GM23338 (cell line): ENCODE data around the gene DIAPH1. TPM values are rescaled to one million over a fixed set of nuclear protein-coding genes. Genes with fewer than 3 reads are reported as not detected.

ENCODE experiments used
- ATAC-seq: fragments of 200-7000 bp; cut with Tn5 transposase; 3 replicates; pipeline ENCODE4 v1.9.1; 2020
- DNase-seq: peaks from one replicate; pipeline ENCODE4 v3.0.0-alpha.2; 2015; ENCODE audit warnings: low spot score
- H2AFZ ChIP-seq: fragments of 200-600 bp; sonication (generic); 2 replicates; pipeline ENCODE4 v1.8.0; 2016; ENCODE audit warnings: antibody characterized with exemption, mild to moderate bottlenecking, moderate library complexity
- H3F3A ChIP-seq: fragments of 200-600 bp; sonication (generic); replicated peaks from 2 replicates; pipeline ENCODE4 v1.8.0; 2017; ENCODE audit warnings: antibody characterized with exemption, mixed run types, low read depth
- H3K27ac ChIP-seq: fragments of 200-600 bp; sonication (generic); 2 replicates; pipeline ENCODE4 v1.6.1; 2016; ENCODE audit warnings: low read depth
- H3K27me3 ChIP-seq: fragments of 200-600 bp; sonication (generic); 2 replicates; pipeline ENCODE4 v1.8.0; 2016; ENCODE audit warnings: mild to moderate bottlenecking, mixed run types, moderate library complexity; ENCODE audit not compliant: insufficient read depth
- H3K36me3 ChIP-seq: fragments of 200-600 bp; sonication (generic); 2 replicates; pipeline ENCODE4 v1.8.0; 2016; ENCODE audit warnings: mild to moderate bottlenecking; ENCODE audit not compliant: insufficient read depth
- H3K4me1 ChIP-seq: fragments of 200-600 bp; sonication (generic); 2 replicates; pipeline ENCODE4 v1.8.0; 2016; ENCODE audit warnings: mild to moderate bottlenecking, moderate library complexity; ENCODE audit not compliant: insufficient read depth
- H3K4me2 ChIP-seq: fragments of 200-600 bp; sonication (generic); 2 replicates; pipeline ENCODE4 v1.7.1; 2017; ENCODE audit warnings: mixed run types
- H3K4me3 ChIP-seq: fragments of 200-600 bp; sonication (generic); 2 replicates; pipeline ENCODE4 v1.6.1; 2016; ENCODE audit warnings: mixed run types
- H3K79me2 ChIP-seq: fragments of 200-600 bp; sonication (generic); replicated peaks from 2 replicates; pipeline ENCODE4 v1.8.0; 2017; ENCODE audit warnings: mild to moderate bottlenecking; ENCODE audit not compliant: insufficient read depth
- H3K9me2 ChIP-seq: fragments of 200-600 bp; sonication (generic); 2 replicates; pipeline ENCODE4 v1.8.0; 2017; ENCODE audit not compliant: insufficient read depth
- H4K20me1 ChIP-seq: fragments of 200-600 bp; sonication (generic); replicated peaks from 2 replicates; pipeline ENCODE4 v1.8.0; 2017; ENCODE audit warnings: mild to moderate bottlenecking; ENCODE audit not compliant: insufficient read depth
- H3K27ac Mint-ChIP-seq: 2 replicates; pipeline ENCODE4 v1.8.0; 2020; ENCODE audit warnings: inconsistent platforms, mild to moderate bottlenecking, moderate library complexity, mixed read lengths
- H3K27me3 Mint-ChIP-seq: 3 replicates; pipeline ENCODE4 v1.8.0; 2022; ENCODE audit warnings: low read depth, mild to moderate bottlenecking, moderate library complexity, mixed read lengths, inconsistent platforms; ENCODE audit not compliant: insufficient read depth, poor library complexity
- H3K36me3 Mint-ChIP-seq: 3 replicates; pipeline ENCODE4 v1.8.0; 2021; ENCODE audit warnings: low read depth, mild to moderate bottlenecking, inconsistent platforms, moderate library complexity, mixed read lengths
- H3K4me1 Mint-ChIP-seq: 3 replicates; pipeline ENCODE4 v1.8.0; 2020; ENCODE audit warnings: mild to moderate bottlenecking, inconsistent platforms, mixed read lengths
- H3K4me3 Mint-ChIP-seq: 3 replicates; pipeline ENCODE4 v1.8.0; 2021; ENCODE audit warnings: moderate library complexity, mild to moderate bottlenecking, inconsistent platforms, mixed read lengths
- H3K9me3 Mint-ChIP-seq: 3 replicates; pipeline ENCODE4 v1.8.0; 2020; ENCODE audit warnings: moderate library complexity, mild to moderate bottlenecking, inconsistent platforms, mixed read lengths
- EZH2phosphoT487 ChIP-seq: fragments of 200-600 bp; sonication (generic); IDR thresholded peaks from one replicate; pipeline ENCODE4 v1.8.1; 2018; ENCODE audit warnings: antibody characterized with exemption; ENCODE audit not compliant: unreplicated experiment
- JUNB ChIP-seq: IDR thresholded peaks from one replicate; pipeline ENCODE4 v1.6.1; 2016; ENCODE audit warnings: antibody characterized with exemption; ENCODE audit not compliant: unreplicated experiment
- NANOG ChIP-seq: IDR thresholded peaks from 2 replicates; pipeline ENCODE4 v1.6.1; 2016; ENCODE audit warnings: antibody characterized with exemption, borderline replicate concordance
- POLR2AphosphoS5 ChIP-seq: IDR thresholded peaks from 2 replicates; pipeline ENCODE4 v1.6.1; 2016; ENCODE audit warnings: antibody characterized with exemption, low read depth
- STAT1 ChIP-seq: IDR thresholded peaks from one replicate; pipeline ENCODE4 v1.6.1; 2016; ENCODE audit warnings: antibody characterized with exemption; ENCODE audit not compliant: unreplicated experiment
- ZNF114 ChIP-seq: fragments of 250-450 bp; sonication (Bioruptor Pico); IDR thresholded peaks from 2 replicates; pipeline ENCODE4 v1.5.0; 2020; ENCODE audit warnings: mild to moderate bottlenecking, moderate library complexity
- polyA plus RNA-seq: library from polyadenylated mRNA; unstranded; fragments of >200 nt; fragmentation: Nextera tagmentation; extraction: Ambion mirVana; gene quantifications from 2 replicates; pipeline ENCODE4 v1.2.1, GENCODE V29; 2016
- total RNA-seq: library from RNA; depleted of rRNA; stranded (reverse); fragments of >200 nt; shearing (Covaris generic); gene quantifications from 2 replicates; pipeline ENCODE4 v1.2.3, GENCODE V29; 2014
- TF ChIP-seq, protein P1 (sequence below), 2 experiments: fragments of 200-600 bp in 1 of 2; sonication (generic) in 1 of 2; conservative IDR thresholded peaks; 2 replicates each; pipeline versions ENCODE4 v1.5.1 to v1.6.1; 2016 to 2017; ENCODE audit warnings: antibody characterized with exemption in 2 of 2, low read depth in 2 of 2, mild to moderate bottlenecking in 2 of 2, moderate library complexity in 1 of 2
- TF ChIP-seq, protein P2 (sequence below): IDR thresholded peaks from 2 replicates; pipeline ENCODE4 v1.6.1; 2016; ENCODE audit warnings: antibody characterized with exemption
- TF ChIP-seq, protein P3 (sequence below): IDR thresholded peaks from one replicate; pipeline ENCODE4 v1.6.1; 2018; ENCODE audit warnings: antibody characterized with exemption; ENCODE audit not compliant: unreplicated experiment

Gene DIAPH1
- total and polyA plus RNA-seq, 2 experiments from 2014 or later = 42.9 to 104 TPM

DNA sequence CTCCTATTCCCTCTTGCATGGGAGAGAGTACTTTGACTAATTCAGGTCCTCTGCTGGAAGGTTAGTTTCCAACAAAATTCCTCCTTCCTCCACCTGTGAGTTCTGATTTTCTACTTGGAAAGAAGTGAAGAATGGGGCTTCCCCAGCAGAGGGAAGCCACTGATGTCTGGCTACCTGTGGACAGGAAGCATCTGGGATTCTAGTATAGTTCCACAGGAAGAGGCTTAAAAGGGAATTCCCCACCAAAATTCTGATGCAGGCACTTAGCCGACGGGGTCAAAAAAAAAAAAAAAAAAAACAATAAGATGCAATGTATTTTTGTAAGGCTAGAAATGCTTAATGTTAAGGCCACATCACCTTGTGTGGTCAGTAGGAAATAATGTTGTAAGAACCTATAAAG is 96.5 kb downstream of the DIAPH1 start:
- Histone ChIP-seq H3K79me2 (0 out of 2 replicates have a peak, but pooled peaks cover 6% of the 10 kb centered on the region), H3F3A (peaks cover 9% of the 10 kb centered on the region; the same call in 1 of the 2 replicates), H3K4me2 (no peak overlapping the region), H4K20me1 (peaks cover 4% of the 10 kb centered on the region), H2AFZ (no peak overlapping the region), H3K27me3 (no peaks in the 10 kb centered on the region), H3K27ac (no peak overlapping the region), H3K4me3 (no peak overlapping the region), H3K36me3 (peaks cover 25% of the 10 kb centered on the region), H3K4me1 (peaks cover 11% of the 10 kb centered on the region), H3K9me2 (no peaks in the 10 kb centered on the region)
- Mint-ChIP-seq H3K4me3 (no peak overlapping the region), H3K4me1 (peaks cover 22% of the 10 kb centered on the region), H3K27me3 (peaks cover 3% of the 10 kb centered on the region), H3K9me3 (no peaks in the 10 kb centered on the region), H3K27ac (no peak overlapping the region), H3K36me3 (peaks cover 76% of the 10 kb centered on the region)
- no peak for DNase-seq
- TF ChIP-seq ZNF114 (CRISPR knock-in tag) = no peak
- TF ChIP-seq, protein P1, sequence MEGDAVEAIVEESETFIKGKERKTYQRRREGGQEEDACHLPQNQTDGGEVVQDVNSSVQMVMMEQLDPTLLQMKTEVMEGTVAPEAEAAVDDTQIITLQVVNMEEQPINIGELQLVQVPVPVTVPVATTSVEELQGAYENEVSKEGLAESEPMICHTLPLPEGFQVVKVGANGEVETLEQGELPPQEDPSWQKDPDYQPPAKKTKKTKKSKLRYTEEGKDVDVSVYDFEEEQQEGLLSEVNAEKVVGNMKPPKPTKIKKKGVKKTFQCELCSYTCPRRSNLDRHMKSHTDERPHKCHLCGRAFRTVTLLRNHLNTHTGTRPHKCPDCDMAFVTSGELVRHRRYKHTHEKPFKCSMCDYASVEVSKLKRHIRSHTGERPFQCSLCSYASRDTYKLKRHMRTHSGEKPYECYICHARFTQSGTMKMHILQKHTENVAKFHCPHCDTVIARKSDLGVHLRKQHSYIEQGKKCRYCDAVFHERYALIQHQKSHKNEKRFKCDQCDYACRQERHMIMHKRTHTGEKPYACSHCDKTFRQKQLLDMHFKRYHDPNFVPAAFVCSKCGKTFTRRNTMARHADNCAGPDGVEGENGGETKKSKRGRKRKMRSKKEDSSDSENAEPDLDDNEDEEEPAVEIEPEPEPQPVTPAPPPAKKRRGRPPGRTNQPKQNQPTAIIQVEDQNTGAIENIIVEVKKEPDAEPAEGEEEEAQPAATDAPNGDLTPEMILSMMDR (conservative IDR thresholded peaks at IDR 0.05; ENCODE audit: low read depth in 2 of 2) = no peak
- no peak for TF ChIP-seq EZH2phosphoT487
- TF ChIP-seq, protein P2, sequence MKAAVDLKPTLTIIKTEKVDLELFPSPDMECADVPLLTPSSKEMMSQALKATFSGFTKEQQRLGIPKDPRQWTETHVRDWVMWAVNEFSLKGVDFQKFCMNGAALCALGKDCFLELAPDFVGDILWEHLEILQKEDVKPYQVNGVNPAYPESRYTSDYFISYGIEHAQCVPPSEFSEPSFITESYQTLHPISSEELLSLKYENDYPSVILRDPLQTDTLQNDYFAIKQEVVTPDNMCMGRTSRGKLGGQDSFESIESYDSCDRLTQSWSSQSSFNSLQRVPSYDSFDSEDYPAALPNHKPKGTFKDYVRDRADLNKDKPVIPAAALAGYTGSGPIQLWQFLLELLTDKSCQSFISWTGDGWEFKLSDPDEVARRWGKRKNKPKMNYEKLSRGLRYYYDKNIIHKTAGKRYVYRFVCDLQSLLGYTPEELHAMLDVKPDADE = no peak
- no peak for TF ChIP-seq STAT1
- TF ChIP-seq, protein P3, sequence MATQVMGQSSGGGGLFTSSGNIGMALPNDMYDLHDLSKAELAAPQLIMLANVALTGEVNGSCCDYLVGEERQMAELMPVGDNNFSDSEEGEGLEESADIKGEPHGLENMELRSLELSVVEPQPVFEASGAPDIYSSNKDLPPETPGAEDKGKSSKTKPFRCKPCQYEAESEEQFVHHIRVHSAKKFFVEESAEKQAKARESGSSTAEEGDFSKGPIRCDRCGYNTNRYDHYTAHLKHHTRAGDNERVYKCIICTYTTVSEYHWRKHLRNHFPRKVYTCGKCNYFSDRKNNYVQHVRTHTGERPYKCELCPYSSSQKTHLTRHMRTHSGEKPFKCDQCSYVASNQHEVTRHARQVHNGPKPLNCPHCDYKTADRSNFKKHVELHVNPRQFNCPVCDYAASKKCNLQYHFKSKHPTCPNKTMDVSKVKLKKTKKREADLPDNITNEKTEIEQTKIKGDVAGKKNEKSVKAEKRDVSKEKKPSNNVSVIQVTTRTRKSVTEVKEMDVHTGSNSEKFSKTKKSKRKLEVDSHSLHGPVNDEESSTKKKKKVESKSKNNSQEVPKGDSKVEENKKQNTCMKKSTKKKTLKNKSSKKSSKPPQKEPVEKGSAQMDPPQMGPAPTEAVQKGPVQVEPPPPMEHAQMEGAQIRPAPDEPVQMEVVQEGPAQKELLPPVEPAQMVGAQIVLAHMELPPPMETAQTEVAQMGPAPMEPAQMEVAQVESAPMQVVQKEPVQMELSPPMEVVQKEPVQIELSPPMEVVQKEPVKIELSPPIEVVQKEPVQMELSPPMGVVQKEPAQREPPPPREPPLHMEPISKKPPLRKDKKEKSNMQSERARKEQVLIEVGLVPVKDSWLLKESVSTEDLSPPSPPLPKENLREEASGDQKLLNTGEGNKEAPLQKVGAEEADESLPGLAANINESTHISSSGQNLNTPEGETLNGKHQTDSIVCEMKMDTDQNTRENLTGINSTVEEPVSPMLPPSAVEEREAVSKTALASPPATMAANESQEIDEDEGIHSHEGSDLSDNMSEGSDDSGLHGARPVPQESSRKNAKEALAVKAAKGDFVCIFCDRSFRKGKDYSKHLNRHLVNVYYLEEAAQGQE = no peak
- TF ChIP-seq POLR2AphosphoS5 = no peak
- no peak for TF ChIP-seq JUNB
- TF ChIP-seq NANOG = no peak
- ATAC-seq = no peak

GRCh38 chr5:141521244-141521781 is 97.5 kb downstream of the DIAPH1 start:
- peaks cover 9% of the 10 kb centered on the region; the same call in 1 of the 2 replicates for H3F3A ChIP-seq
- H3K9me2 ChIP-seq = no peaks in the 10 kb centered on the region
- Mint-ChIP-seq H3K4me1 (peaks cover 22% of the 10 kb centered on the region), H3K27ac (no peak overlapping the region), H3K9me3 (no peaks in the 10 kb centered on the region; the same call in 2 of the 3 replicates), H3K36me3 (peaks cover 73% of the 10 kb centered on the region), H3K27me3 (peaks cover 3% of the 10 kb centered on the region), H3K4me3 (no peak overlapping the region)
- H4K20me1 ChIP-seq = peaks cover 4% of the 10 kb centered on the region
- H3K4me3 ChIP-seq = no peak overlapping the region
- ATAC-seq (no peak), DNase-seq (no peak)
- H3K4me2 ChIP-seq = no peak overlapping the region
- peak overlapping the region; percentile 26; the same call in 1 of the 2 replicates for H3K27ac ChIP-seq
- H3K27me3 ChIP-seq = no peaks in the 10 kb centered on the region
- peaks cover 25% of the 10 kb centered on the region for H3K36me3 ChIP-seq
- H2AFZ ChIP-seq = no peak overlapping the region
- 0 out of 2 replicates have a peak, but pooled peaks cover 6% of the 10 kb centered on the region for H3K79me2 ChIP-seq
- H3K4me1 ChIP-seq = peaks cover 11% of the 10 kb centered on the region
- TF ChIP-seq, protein P3 = no peak
- TF ChIP-seq STAT1 (no peak), EZH2phosphoT487 (no peak), JUNB (no peak), ZNF114 (CRISPR knock-in tag) (no peak)
- TF ChIP-seq, protein P1 (conservative IDR thresholded peaks at IDR 0.05; ENCODE audit: low read depth in 2 of 2) = no peak
